Measurements from ENCODE around the gene AAK1. TPM values are rescaled to one million over a fixed set of nuclear protein-coding genes. Genes with fewer than 3 reads are reported as not detected.

The AAK1 gene
- total and polyA plus RNA-seq, 10 of the 15 experiments (the other 5 are each of a cell fraction or from before 2014, with no cell fraction given), result 2.9 to 41.4 (median 17.5) TPM

DNA sequence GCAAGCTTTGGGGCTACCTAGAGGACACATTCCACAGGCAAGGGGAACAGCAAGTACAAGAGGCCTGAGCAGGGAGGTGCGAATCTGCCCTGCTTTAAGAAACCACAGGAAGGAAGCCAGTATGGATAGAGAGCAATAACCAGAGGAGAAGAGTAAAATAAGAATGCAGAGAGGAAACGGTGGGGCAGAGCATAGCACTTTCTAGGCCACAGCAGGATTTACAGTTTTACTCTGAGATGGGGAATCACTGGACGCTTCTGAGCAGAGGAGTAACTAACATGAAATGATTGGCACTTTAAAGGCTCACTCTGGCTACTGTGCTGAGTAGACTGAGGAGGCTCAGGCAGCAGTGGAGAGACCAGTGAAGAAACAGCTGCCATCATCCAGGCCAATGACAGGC, 23.8 kb downstream of the AAK1 start:
- FAIRE-seq, result no peak
- Histone ChIP-seq H2AFZ (ENCODE audit: control insufficient read depth, low read depth, low read length) (no peak overlapping the region), H4K20me1 (ENCODE audit: control insufficient read depth, insufficient read depth) (no peaks in the 10 kb centered on the region), H3K9ac (ENCODE audit: control insufficient read depth, insufficient read depth, low read length) (peak overlapping the region; percentile 26; the same call in 1 of the 2 replicates), H3K4me1 (ENCODE audit: control insufficient read depth, insufficient read depth, low read length) (peaks cover 34% of the 10 kb centered on the region), H3K27me3 (replicated peaks in 1 of 2; ENCODE audit: control insufficient read depth in 2 of 2, insufficient read depth in 2 of 2, low read length in 1 of 2) (no peaks in the 10 kb centered on the region), H3K9me3 (replicated peaks; ENCODE audit: control insufficient read depth, insufficient read depth, low read length) (peaks cover 1% of the 10 kb centered on the region; the same call in 1 of the 3 replicates), H3K36me3 (ENCODE audit: control insufficient read depth in 2 of 2, insufficient read depth in 2 of 2, low read length in 1 of 2) (no peaks in the 10 kb centered on the region; a peak in 2 of 4 replicates), H3K27ac (ENCODE audit: control insufficient read depth, insufficient read depth) (no peak overlapping the region; the same call in 1 of the 2 replicates), H3K79me2 (ENCODE audit: control insufficient read depth, insufficient read depth, low read length) (peaks cover 48% of the 10 kb centered on the region), H3K4me2 (ENCODE audit: control insufficient read depth, insufficient read depth) (peak overlapping the region; percentile 46), H3K4me3 (no peak overlapping the region)
- peak; percentile 45 for ATAC-seq
- CTCF ChIA-PET, result no interaction called here
- RAD21 ChIA-PET (ENCODE audit: unreplicated experiment), result interaction anchor here (2.0 kb wide), 1 partner anchor 55 kb away, joined by 5 read pairs; no protein-coding TSS in a partner anchor
- POLR2A ChIA-PET, result interaction anchor here (0.6 to 1.4 kb wide), 2 partner anchors 24 to 31 kb away, joined by 3 to 6 read pairs; partner anchors contain the start of gene AAK1
- WGBS (ENCODE audit: insufficient coverage, insufficient replicate concordance, low lambda C conversion rate, missing lambda C conversion rate), result 45% methylated on average over 3 of the region's 3 CpGs
- in situ Hi-C loops (cut with MboI) (no loop called here), intact Hi-C loops (cut with micrococcal nuclease; ENCODE audit: unreplicated experiment) (no loop called here)
- SMC1A ChIA-PET (ENCODE audit: uncharacterized antibody, unreplicated experiment), result interaction anchor here (1.0 to 2.1 kb wide), 2 partner anchors 22 to 25 kb away, joined by 4 to 5 read pairs; no protein-coding TSS in a partner anchor
- DNase-seq (ENCODE audit: low read depth, low spot score), result no peak
- BruUV-seq (replicated peaks), result no TSS peak
- no peak for TF ChIP-seq PAX8 (IDR thresholded peaks at IDR 0.05)
- TF ChIP-seq IKZF2 (IDR thresholded peaks at IDR 0.05), result 0 out of 4 replicates have a peak, but pooled peaks have one; percentile 18 to 32
- TF ChIP-seq SMARCA5 (IDR thresholded peaks at IDR 0.05), result no peak
- TF ChIP-seq, protein P1, sequence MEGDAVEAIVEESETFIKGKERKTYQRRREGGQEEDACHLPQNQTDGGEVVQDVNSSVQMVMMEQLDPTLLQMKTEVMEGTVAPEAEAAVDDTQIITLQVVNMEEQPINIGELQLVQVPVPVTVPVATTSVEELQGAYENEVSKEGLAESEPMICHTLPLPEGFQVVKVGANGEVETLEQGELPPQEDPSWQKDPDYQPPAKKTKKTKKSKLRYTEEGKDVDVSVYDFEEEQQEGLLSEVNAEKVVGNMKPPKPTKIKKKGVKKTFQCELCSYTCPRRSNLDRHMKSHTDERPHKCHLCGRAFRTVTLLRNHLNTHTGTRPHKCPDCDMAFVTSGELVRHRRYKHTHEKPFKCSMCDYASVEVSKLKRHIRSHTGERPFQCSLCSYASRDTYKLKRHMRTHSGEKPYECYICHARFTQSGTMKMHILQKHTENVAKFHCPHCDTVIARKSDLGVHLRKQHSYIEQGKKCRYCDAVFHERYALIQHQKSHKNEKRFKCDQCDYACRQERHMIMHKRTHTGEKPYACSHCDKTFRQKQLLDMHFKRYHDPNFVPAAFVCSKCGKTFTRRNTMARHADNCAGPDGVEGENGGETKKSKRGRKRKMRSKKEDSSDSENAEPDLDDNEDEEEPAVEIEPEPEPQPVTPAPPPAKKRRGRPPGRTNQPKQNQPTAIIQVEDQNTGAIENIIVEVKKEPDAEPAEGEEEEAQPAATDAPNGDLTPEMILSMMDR (IDR thresholded peaks at IDR 0.05 in 2 of 3, conservative IDR thresholded peaks at IDR 0.05 in 1 of 3; ENCODE audit: control insufficient read depth in 2 of 3, extremely low read depth in 1 of 3, insufficient read depth in 1 of 3, low read depth in 3 of 3, low read length in 3 of 3), result no peak
- no peak for TF ChIP-seq POLR2AphosphoS5 (IDR thresholded peaks at IDR 0.05; ENCODE audit: low read length)
- TF ChIP-seq FOXM1 (IDR thresholded peaks at IDR 0.05; ENCODE audit: low read depth, low read length), result no peak
- TF ChIP-seq, protein P2, sequence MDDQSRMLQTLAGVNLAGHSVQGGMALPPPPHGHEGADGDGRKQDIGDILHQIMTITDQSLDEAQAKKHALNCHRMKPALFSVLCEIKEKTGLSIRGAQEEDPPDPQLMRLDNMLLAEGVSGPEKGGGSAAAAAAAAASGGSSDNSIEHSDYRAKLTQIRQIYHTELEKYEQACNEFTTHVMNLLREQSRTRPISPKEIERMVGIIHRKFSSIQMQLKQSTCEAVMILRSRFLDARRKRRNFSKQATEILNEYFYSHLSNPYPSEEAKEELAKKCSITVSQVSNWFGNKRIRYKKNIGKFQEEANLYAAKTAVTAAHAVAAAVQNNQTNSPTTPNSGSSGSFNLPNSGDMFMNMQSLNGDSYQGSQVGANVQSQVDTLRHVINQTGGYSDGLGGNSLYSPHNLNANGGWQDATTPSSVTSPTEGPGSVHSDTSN (IDR thresholded peaks at IDR 0.05; ENCODE audit: insufficient replicate concordance, low read depth, low read length), result peak; percentile 66
- peak; percentile 63 for TF ChIP-seq RUNX3 (IDR thresholded peaks at IDR 0.05; ENCODE audit: low read length)
- TF ChIP-seq, protein P3, sequence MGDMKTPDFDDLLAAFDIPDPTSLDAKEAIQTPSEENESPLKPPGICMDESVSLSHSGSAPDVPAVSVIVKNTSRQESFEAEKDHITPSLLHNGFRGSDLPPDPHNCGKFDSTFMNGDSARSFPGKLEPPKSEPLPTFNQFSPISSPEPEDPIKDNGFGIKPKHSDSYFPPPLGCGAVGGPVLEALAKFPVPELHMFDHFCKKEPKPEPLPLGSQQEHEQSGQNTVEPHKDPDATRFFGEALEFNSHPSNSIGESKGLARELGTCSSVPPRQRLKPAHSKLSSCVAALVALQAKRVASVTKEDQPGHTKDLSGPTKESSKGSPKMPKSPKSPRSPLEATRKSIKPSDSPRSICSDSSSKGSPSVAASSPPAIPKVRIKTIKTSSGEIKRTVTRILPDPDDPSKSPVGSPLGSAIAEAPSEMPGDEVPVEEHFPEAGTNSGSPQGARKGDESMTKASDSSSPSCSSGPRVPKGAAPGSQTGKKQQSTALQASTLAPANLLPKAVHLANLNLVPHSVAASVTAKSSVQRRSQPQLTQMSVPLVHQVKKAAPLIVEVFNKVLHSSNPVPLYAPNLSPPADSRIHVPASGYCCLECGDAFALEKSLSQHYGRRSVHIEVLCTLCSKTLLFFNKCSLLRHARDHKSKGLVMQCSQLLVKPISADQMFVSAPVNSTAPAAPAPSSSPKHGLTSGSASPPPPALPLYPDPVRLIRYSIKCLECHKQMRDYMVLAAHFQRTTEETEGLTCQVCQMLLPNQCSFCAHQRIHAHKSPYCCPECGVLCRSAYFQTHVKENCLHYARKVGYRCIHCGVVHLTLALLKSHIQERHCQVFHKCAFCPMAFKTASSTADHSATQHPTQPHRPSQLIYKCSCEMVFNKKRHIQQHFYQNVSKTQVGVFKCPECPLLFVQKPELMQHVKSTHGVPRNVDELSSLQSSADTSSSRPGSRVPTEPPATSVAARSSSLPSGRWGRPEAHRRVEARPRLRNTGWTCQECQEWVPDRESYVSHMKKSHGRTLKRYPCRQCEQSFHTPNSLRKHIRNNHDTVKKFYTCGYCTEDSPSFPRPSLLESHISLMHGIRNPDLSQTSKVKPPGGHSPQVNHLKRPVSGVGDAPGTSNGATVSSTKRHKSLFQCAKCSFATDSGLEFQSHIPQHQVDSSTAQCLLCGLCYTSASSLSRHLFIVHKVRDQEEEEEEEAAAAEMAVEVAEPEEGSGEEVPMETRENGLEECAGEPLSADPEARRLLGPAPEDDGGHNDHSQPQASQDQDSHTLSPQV (IDR thresholded peaks at IDR 0.05), result no peak
- TF ChIP-seq BACH1 (IDR thresholded peaks at IDR 0.05; ENCODE audit: borderline replicate concordance), result no peak
- no peak for TF ChIP-seq YBX1 (IDR thresholded peaks at IDR 0.05)
- TF ChIP-seq EED (IDR thresholded peaks at IDR 0.05; ENCODE audit: low read depth), result peak; percentile 37; the same call in 1 of the 2 replicates
- TF ChIP-seq, protein P4, sequence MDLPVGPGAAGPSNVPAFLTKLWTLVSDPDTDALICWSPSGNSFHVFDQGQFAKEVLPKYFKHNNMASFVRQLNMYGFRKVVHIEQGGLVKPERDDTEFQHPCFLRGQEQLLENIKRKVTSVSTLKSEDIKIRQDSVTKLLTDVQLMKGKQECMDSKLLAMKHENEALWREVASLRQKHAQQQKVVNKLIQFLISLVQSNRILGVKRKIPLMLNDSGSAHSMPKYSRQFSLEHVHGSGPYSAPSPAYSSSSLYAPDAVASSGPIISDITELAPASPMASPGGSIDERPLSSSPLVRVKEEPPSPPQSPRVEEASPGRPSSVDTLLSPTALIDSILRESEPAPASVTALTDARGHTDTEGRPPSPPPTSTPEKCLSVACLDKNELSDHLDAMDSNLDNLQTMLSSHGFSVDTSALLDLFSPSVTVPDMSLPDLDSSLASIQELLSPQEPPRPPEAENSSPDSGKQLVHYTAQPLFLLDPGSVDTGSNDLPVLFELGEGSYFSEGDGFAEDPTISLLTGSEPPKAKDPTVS (IDR thresholded peaks at IDR 0.05; ENCODE audit: low read depth, low read length), result no peak
- TF ChIP-seq STAT1 (conservative IDR thresholded peaks at IDR 0.05), result no peak
- TF ChIP-seq, protein P5, sequence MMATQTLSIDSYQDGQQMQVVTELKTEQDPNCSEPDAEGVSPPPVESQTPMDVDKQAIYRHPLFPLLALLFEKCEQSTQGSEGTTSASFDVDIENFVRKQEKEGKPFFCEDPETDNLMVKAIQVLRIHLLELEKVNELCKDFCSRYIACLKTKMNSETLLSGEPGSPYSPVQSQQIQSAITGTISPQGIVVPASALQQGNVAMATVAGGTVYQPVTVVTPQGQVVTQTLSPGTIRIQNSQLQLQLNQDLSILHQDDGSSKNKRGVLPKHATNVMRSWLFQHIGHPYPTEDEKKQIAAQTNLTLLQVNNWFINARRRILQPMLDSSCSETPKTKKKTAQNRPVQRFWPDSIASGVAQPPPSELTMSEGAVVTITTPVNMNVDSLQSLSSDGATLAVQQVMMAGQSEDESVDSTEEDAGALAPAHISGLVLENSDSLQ (IDR thresholded peaks at IDR 0.05), result peak; percentile 82

All from GM12878 (cell line).